ENCODE data around the gene ZNF142.

The ZNF142 gene

DNA sequence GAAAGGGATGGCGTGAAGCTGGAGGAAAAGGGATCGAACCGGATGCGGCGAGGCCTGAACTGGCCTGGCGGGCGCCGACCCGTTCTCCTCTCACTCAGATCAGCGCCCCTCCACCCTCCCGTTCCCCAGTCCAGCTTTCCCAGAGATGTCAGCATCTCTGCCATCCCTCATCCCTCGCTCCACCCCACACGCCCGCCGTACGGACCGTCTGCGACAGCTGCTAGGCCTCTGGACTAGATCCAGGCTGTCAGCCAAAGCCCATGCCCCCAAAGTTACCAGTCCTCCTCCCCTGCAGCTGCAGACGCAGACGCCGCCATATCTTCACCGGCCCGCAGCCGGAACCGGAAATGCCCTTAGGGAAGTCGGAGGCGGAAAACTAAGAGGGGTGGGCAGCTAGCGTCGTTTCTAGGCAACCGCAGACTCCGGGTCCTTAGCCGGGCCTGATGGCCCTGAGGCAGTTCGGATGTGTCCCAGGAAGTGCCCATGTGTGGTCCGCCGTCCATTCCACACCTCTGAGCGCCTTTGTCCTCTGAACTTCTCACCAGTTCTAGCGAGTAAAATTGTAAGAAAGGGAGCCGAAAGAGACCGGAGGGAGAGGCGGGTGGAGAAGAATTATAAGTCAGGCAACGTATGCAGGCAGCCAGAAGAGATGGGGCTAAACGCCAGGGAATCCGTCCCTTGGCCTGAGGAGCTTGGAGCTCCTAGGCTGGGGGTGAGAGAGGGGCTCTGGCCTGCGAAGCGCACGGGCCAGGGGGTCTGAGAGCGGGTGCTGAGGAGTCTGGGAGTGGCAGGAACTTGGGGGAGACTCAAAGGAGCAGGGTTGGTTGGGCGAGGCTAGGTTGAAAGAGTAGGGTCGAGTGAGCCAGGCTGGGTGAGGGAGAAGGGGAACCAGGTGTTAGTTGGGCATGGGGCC lies 12.5 kb upstream of the ZNF142 start, which contains the start of the genes RNF25 and STK36 (continued):
- TF ChIP-seq, protein P1, sequence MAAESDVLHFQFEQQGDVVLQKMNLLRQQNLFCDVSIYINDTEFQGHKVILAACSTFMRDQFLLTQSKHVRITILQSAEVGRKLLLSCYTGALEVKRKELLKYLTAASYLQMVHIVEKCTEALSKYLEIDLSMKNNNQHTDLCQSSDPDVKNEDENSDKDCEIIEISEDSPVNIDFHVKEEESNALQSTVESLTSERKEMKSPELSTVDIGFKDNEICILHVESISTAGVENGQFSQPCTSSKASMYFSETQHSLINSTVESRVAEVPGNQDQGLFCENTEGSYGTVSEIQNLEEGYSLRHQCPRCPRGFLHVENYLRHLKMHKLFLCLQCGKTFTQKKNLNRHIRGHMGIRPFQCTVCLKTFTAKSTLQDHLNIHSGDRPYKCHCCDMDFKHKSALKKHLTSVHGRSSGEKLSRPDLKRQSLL (tag by site-specific recombination; IDR thresholded peaks at IDR 0.05) = no peak
- TF ChIP-seq SP2 (tag by site-specific recombination; IDR thresholded peaks at IDR 0.05) = peak; percentile 80
- 0 out of 2 replicates have a peak, but pooled peaks have one; percentile 12 for TF ChIP-seq ZNF394 (tag by site-specific recombination; IDR thresholded peaks at IDR 0.05; ENCODE audit: borderline replicate concordance)
- TF ChIP-seq KLF8 (tag by site-specific recombination; IDR thresholded peaks at IDR 0.05) = peak; percentile 42; the same call in 1 of the 2 replicates
- no peak for TF ChIP-seq ZNF610 (tag by site-specific recombination; IDR thresholded peaks at IDR 0.05; ENCODE audit: borderline replicate concordance)
- TF ChIP-seq ZNF629 (tag by site-specific recombination; IDR thresholded peaks at IDR 0.05) = 0 out of 2 replicates have a peak, but pooled peaks have one; percentile 32
- TF ChIP-seq YY2 (tag by site-specific recombination; IDR thresholded peaks at IDR 0.05) = peak; percentile 90
- no peak for TF ChIP-seq ZNF548 (tag by site-specific recombination; IDR thresholded peaks at IDR 0.05)
- peak; percentile 21; the same call in 1 of the 2 replicates for TF ChIP-seq KLF16 (tag by site-specific recombination; IDR thresholded peaks at IDR 0.05)
- TF ChIP-seq ZNF202 (tag by site-specific recombination; IDR thresholded peaks at IDR 0.05; ENCODE audit: borderline replicate concordance) = no peak
- no peak for TF ChIP-seq KLF1 (tag by site-specific recombination; IDR thresholded peaks at IDR 0.05)
- TF ChIP-seq ZSCAN18 (tag by site-specific recombination; IDR thresholded peaks at IDR 0.05) = no peak
- TF ChIP-seq ZNF654 (tag by site-specific recombination; IDR thresholded peaks at IDR 0.05; ENCODE audit: low read depth) = no peak
- TF ChIP-seq, protein P2, sequence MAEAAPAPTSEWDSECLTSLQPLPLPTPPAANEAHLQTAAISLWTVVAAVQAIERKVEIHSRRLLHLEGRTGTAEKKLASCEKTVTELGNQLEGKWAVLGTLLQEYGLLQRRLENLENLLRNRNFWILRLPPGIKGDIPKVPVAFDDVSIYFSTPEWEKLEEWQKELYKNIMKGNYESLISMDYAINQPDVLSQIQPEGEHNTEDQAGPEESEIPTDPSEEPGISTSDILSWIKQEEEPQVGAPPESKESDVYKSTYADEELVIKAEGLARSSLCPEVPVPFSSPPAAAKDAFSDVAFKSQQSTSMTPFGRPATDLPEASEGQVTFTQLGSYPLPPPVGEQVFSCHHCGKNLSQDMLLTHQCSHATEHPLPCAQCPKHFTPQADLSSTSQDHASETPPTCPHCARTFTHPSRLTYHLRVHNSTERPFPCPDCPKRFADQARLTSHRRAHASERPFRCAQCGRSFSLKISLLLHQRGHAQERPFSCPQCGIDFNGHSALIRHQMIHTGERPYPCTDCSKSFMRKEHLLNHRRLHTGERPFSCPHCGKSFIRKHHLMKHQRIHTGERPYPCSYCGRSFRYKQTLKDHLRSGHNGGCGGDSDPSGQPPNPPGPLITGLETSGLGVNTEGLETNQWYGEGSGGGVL (tag by site-specific recombination; IDR thresholded peaks at IDR 0.05) = no peak
- peak; percentile 24; the same call in 1 of the 2 replicates for TF ChIP-seq ZFHX2 (tag by site-specific recombination; conservative IDR thresholded peaks at IDR 0.05)
- peak; percentile 16; the same call in 1 of the 2 replicates for TF ChIP-seq ZNF76 (tag by site-specific recombination; IDR thresholded peaks at IDR 0.05; ENCODE audit: borderline replicate concordance, low read depth)
- TF ChIP-seq OSR2 (tag by site-specific recombination; IDR thresholded peaks at IDR 0.05) = no peak
- 0 out of 2 replicates have a peak, but pooled peaks have one; percentile 39 for TF ChIP-seq ZNF639 (tag by site-specific recombination; IDR thresholded peaks at IDR 0.05)
- TF ChIP-seq ZNF529 (tag by site-specific recombination; IDR thresholded peaks at IDR 0.05; ENCODE audit: insufficient replicate concordance) = no peak
